Transverse colon (tissue), 4 donors: ENCODE measurements around the gene IMMP2L. TPM values are rescaled to one million over a fixed set of nuclear protein-coding genes. Genes with fewer than 3 reads are reported as not detected.

Source experiments
- DNase-seq: peaks from one replicate; pipeline ENCODE4 v3.0.0-alpha.2; 2019
- H3K27ac ChIP-seq, 4 donors: fragments of 200-600 bp; sonication (generic); 2 replicates each; pipeline ENCODE4 v1.5.1; 2016 to 2018; ENCODE audit warnings: inconsistent platforms in 4 of 4
- H3K27me3 ChIP-seq: fragments of 200-600 bp; sonication (generic); 2 replicates; pipeline ENCODE4 v1.5.1; 2017; ENCODE audit warnings: inconsistent platforms
- H3K36me3 ChIP-seq, 4 donors: fragments of 200-600 bp; sonication (generic); 2 replicates each; pipeline ENCODE4 v1.5.1; 2017 to 2019; ENCODE audit warnings: inconsistent platforms in 4 of 4
- H3K4me1 ChIP-seq, 4 donors: fragments of 200-600 bp; sonication (generic); 2 replicates each; pipeline ENCODE4 v1.5.1; 2017 to 2020; ENCODE audit warnings: inconsistent platforms in 4 of 4
- H3K4me3 ChIP-seq, 4 donors: fragments of 200-600 bp; sonication (generic); 1 replicate in 1 of 4; 2 replicates in 3 of 4; pipeline versions ENCODE4 v1.5.1 to v1.6.1; 2017 to 2019; ENCODE audit warnings: inconsistent platforms in 4 of 4
- H3K9me3 ChIP-seq, 2 donors: fragments of 200-600 bp; sonication (generic); 2 replicates each; pipeline ENCODE4 v1.5.1; 2017 to 2019; ENCODE audit warnings: inconsistent platforms in 2 of 2
- CTCF ChIP-seq, 5 experiments: fragments of 200-600 bp in 3 of 5; fragments of 450-650 bp in 2 of 5; sonication (generic) in 3 of 5; IDR thresholded peaks; 1 replicate in 2 of 5; 2 replicates in 3 of 5; pipeline ENCODE4 v1.5.1; 2016 to 2017; ENCODE audit warnings: antibody characterized with exemption in 5 of 5, inconsistent platforms in 3 of 5, mild to moderate bottlenecking in 2 of 5, moderate library complexity in 1 of 5
- EP300 ChIP-seq: sonication (generic); formaldehyde crosslinking; IDR thresholded peaks from one replicate; pipeline ENCODE4 v1.6.1; 2017; ENCODE audit warnings: antibody characterized with exemption, low read depth
- POLR2A ChIP-seq: fragments of 450-650 bp; IDR thresholded peaks from one replicate; pipeline ENCODE4 v1.6.1; 2016; ENCODE audit warnings: antibody characterized with exemption, mild to moderate bottlenecking, moderate library complexity
- POLR2AphosphoS5 ChIP-seq, 3 donors: sonication (generic); formaldehyde crosslinking; IDR thresholded peaks; one replicate each; pipeline ENCODE4 v1.6.1; 2016; ENCODE audit warnings: antibody characterized with exemption in 3 of 3
- WGBS, 2 donors: methylation state at CpG; one replicate each; pipeline ENCODE4 v1.1.5; 2018; ENCODE audit warnings: low coverage in 1 of 2; 5-methylcytosine and 5-hydroxymethylcytosine counted together
- in situ Hi-C, 4 donors: fragments of 200-750 bp; cut with MboI; loops; one replicate each; pipeline versions ENCODE4 v1.15.0 to v1.15.1; 2017; ENCODE audit warnings: low sequenced_read_pairs in 3 of 4, low pct_ligation_motif_present in 1 of 4, low pct_unique_long_range_greater_than_20kb in 1 of 4
- intact Hi-C: fragments of 100-400 bp; cut with DNase I; formaldehyde crosslinking; loops from one replicate; pipeline ENCODE4 v1.15.1; 2023; ENCODE audit warnings: low total_unique reads
- total RNA-seq, 4 donors: library from RNA; depleted of rRNA; stranded (reverse); fragments of >200 nt; gene quantifications; one replicate each; pipeline ENCODE4 v1.1.0, GENCODE V29; 2016

Gene IMMP2L
- total RNA-seq, 4 donors from 2014 or later = 8.6 to 69.6 (median 10.9) TPM

GRCh38 chr7:111600091-111600490 lies 37.8 kb upstream of the IMMP2L start:
- no peaks in the 10 kb centered on the region for H3K27me3 ChIP-seq
- intact Hi-C loops = no loop called here
- H3K36me3 ChIP-seq = no peaks in the 10 kb centered on the region
- H3K27ac ChIP-seq = no peak overlapping the region
- 86 to 90% methylated on average over 1 of the region's 1 CpG for WGBS, 2 donors
- in situ Hi-C loops = no loop called here
- H3K4me3 ChIP-seq = no peak overlapping the region
- DNase-seq = no peak
- no peaks in the 10 kb centered on the region for H3K4me1 ChIP-seq
- TF ChIP-seq EP300 (no peak), CTCF (IDR thresholded peaks at IDR 0.05) (no peak), POLR2A (no peak), POLR2AphosphoS5 (IDR thresholded peaks at IDR 0.05) (no peak)
- H3K9me3 ChIP-seq = no peaks in the 10 kb centered on the region

- H3K4me3 ChIP-seq = no peak overlapping the region
- no peaks in the 10 kb centered on the region for H3K9me3 ChIP-seq
- in situ Hi-C loops = no loop called here
- TF ChIP-seq EP300 (no peak), POLR2A (no peak), POLR2AphosphoS5 (IDR thresholded peaks at IDR 0.05) (no peak), CTCF (IDR thresholded peaks at IDR 0.05) (no peak)
- no peak for DNase-seq
- no peak overlapping the region for H3K27ac ChIP-seq
- WGBS, 2 donors = 97% methylated on average over 1 of the region's 1 CpG; no CpG with 5 or more reads in 1 of the 2 donors
- H3K27me3 ChIP-seq = no peaks in the 10 kb centered on the region
- H3K4me1 ChIP-seq = no peaks in the 10 kb centered on the region
- H3K36me3 ChIP-seq = no peaks in the 10 kb centered on the region
- intact Hi-C loops = no loop called here
These were observed 33.5 kb upstream of the IMMP2L start for GRCh38 chr7:111595780-111596179.

- Histone ChIP-seq H3K9me3 (no peaks in the 10 kb centered on the region), H3K4me1 (no peaks in the 10 kb centered on the region), H3K27me3 (no peaks in the 10 kb centered on the region), H3K4me3 (no peak overlapping the region), H3K36me3 (no peaks in the 10 kb centered on the region), H3K27ac (no peak overlapping the region)
- intact Hi-C loops = loop anchor here (5.0 kb wide), 1 partner anchor 607 kb away; no protein-coding TSS in a partner anchor
- WGBS, 2 donors = 41 to 50% methylated on average over 1 to 2 of the region's 2 CpGs
- DNase-seq = no peak
- in situ Hi-C loops = no loop called here
- TF ChIP-seq CTCF (IDR thresholded peaks at IDR 0.05) (no peak), POLR2A (no peak), EP300 (no peak), POLR2AphosphoS5 (IDR thresholded peaks at IDR 0.05) (no peak)
These were observed 32.3 kb upstream of the IMMP2L start for GRCh38 chr7:111594602-111595001.

GRCh38 chr7:111593343-111593742 lies 31.1 kb upstream of the IMMP2L start:
- intact Hi-C loops = loop anchor here (5.0 kb wide), 1 partner anchor 606 kb away; no protein-coding TSS in a partner anchor
- 35 to 46% methylated on average over 1 to 2 of the region's 2 CpGs for WGBS, 2 donors

GRCh38 chr7:111588065-111588433 lies 25.8 kb upstream of the IMMP2L start:
- in situ Hi-C loops (no loop called here), intact Hi-C loops (no loop called here)
- Histone ChIP-seq H3K9me3 (no peaks in the 10 kb centered on the region), H3K36me3 (no peaks in the 10 kb centered on the region), H3K27me3 (no peaks in the 10 kb centered on the region), H3K27ac (no peak overlapping the region), H3K4me1 (no peaks in the 10 kb centered on the region), H3K4me3 (no peak overlapping the region)
- TF ChIP-seq CTCF (IDR thresholded peaks at IDR 0.05) (no peak), EP300 (no peak)
- WGBS, 2 donors = 79 to 93% methylated on average over 2 to 3 of the region's 3 CpGs
- no peak for DNase-seq

More at GRCh38 chr7:111593343-111593742, 31.1 kb upstream of the IMMP2L start:
- Histone ChIP-seq H3K4me1 (no peaks in the 10 kb centered on the region), H3K27ac (no peak overlapping the region), H3K27me3 (no peaks in the 10 kb centered on the region), H3K36me3 (no peaks in the 10 kb centered on the region), H3K4me3 (no peak overlapping the region), H3K9me3 (no peaks in the 10 kb centered on the region)
- no peak for DNase-seq
- in situ Hi-C loops = no loop called here
- TF ChIP-seq POLR2A = no peak
- no peak for TF ChIP-seq POLR2AphosphoS5 (IDR thresholded peaks at IDR 0.05)
